B cell (primary cell): ENCODE results near the gene GPR89A.
"Not testable (repeated sequence)": the region's sequence is repeated elsewhere in the genome, so short reads cannot be mapped to it uniquely, and the experiment has no call there.

ENCODE experiments used
- EZH2 ChIP-seq: IDR thresholded peaks from 2 replicates; pipeline ENCODE4 v1.6.1; 2012; ENCODE audit warnings: borderline replicate concordance, low read depth, mild to moderate bottlenecking, moderate library complexity, low read length; ENCODE audit not compliant: insufficient read depth, poor library complexity, severe bottlenecking
- TF ChIP-seq, protein P1 (sequence below): fragments of 200-600 bp; IDR thresholded peaks from one replicate; pipeline ENCODE4 v1.8.0; 2022; ENCODE audit warnings: antibody characterized with exemption, mild to moderate bottlenecking

DNA sequence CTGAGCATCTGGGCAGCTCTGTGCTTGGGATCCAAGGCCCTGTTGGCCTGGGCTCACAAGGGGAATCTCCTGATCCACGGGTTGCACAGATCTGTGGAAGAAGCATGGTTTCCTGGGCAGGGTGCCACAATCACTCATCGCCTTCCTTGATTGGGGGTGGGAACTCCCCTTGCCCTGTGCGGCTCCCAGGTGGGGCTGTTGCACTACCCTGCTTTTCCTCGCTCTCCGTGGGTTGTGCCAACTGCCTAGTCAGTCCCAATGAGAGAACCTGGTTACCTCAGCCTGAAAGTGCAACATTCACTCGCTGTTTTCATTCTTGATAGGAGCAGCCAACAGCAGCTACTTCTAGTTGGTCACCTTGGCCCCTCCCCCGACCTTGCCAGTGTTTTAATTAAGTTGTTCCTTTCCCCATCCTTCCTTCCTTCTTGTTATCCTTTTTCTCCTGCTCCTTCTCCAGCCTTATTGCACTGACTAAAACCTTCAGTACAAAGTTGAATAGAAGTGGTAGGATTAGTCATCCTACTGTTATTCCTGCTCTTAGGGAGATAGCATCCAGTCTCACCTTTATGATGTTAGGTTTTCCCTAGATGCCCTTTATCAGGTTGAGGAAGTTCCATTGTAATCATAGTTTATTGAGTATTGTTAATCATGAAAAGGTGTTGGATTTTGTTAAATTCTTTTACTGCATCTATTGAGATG is 48.6 kb downstream of the GPR89A start:
- TF ChIP-seq, protein P1, sequence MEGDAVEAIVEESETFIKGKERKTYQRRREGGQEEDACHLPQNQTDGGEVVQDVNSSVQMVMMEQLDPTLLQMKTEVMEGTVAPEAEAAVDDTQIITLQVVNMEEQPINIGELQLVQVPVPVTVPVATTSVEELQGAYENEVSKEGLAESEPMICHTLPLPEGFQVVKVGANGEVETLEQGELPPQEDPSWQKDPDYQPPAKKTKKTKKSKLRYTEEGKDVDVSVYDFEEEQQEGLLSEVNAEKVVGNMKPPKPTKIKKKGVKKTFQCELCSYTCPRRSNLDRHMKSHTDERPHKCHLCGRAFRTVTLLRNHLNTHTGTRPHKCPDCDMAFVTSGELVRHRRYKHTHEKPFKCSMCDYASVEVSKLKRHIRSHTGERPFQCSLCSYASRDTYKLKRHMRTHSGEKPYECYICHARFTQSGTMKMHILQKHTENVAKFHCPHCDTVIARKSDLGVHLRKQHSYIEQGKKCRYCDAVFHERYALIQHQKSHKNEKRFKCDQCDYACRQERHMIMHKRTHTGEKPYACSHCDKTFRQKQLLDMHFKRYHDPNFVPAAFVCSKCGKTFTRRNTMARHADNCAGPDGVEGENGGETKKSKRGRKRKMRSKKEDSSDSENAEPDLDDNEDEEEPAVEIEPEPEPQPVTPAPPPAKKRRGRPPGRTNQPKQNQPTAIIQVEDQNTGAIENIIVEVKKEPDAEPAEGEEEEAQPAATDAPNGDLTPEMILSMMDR, result not testable (repeated sequence)
- not testable (repeated sequence) for TF ChIP-seq EZH2
